ENCODE results near the gene RASA2. TPM values are rescaled to one million over a fixed set of nuclear protein-coding genes. Genes with fewer than 3 reads are reported as not detected.

Gene RASA2
- total and polyA plus RNA-seq, 9 of the 15 experiments (the other 6 are each of a cell fraction or from before 2014, with no cell fraction given) = 2.0 to 12.8 (median 9.5) TPM

- TF ChIP-seq ZNF75A (CRISPR knock-in tag; IDR thresholded peaks at IDR 0.05) (no peak), STAG1 (CRISPR knock-in tag; IDR thresholded peaks at IDR 0.05; ENCODE audit: borderline replicate concordance) (no peak), NCOA1 (IDR thresholded peaks at IDR 0.05; ENCODE audit: low read depth) (no peak), RAD21 (CRISPR knock-in tag; conservative IDR thresholded peaks at IDR 0.05 in 1 of 2, IDR thresholded peaks at IDR 0.05 in 1 of 2) (peak; percentile 57 to 74), ZBED1 (IDR thresholded peaks at IDR 0.05) (no peak), HDAC1 (IDR thresholded peaks at IDR 0.05) (no peak), PTBP1 (IDR thresholded peaks at IDR 0.05; ENCODE audit: low read depth, low read length) (no peak), U2AF2 (optimal IDR thresholded peaks at IDR 0.05; ENCODE audit: low read depth, low read length) (no peak), ZNF707 (CRISPR knock-in tag; conservative IDR thresholded peaks at IDR 0.05) (no peak), USF1 (CRISPR knock-in tag; IDR thresholded peaks at IDR 0.05) (no peak), SREBF1 (IDR thresholded peaks at IDR 0.05; ENCODE audit: borderline replicate concordance, low read depth, low read length) (no peak), HOMEZ (CRISPR knock-in tag; IDR thresholded peaks at IDR 0.05) (no peak), ATF7 (IDR thresholded peaks at IDR 0.05) (peak; percentile 29; the same call in 1 of the 2 replicates), TEAD1 (CRISPR knock-in tag; IDR thresholded peaks at IDR 0.05) (no peak), POLR3A (IDR thresholded peaks at IDR 0.05; ENCODE audit: borderline replicate concordance, extremely low read depth, insufficient read depth, insufficient read length) (no peak), ASH1L (IDR thresholded peaks at IDR 0.05; ENCODE audit: borderline replicate concordance, low read depth, partially characterized antibody) (no peak), ZFP1 (CRISPR knock-in tag; IDR thresholded peaks at IDR 0.05) (no peak), ZNF133 (CRISPR knock-in tag; IDR thresholded peaks at IDR 0.05) (no peak), ZFP36 (IDR thresholded peaks at IDR 0.05; ENCODE audit: low read depth, low read length, partially characterized antibody) (no peak), CBX8 (IDR thresholded peaks at IDR 0.05; ENCODE audit: borderline replicate concordance, extremely low read depth, low read depth, low read length, poor library complexity, severe bottlenecking) (no peak), PYGO2 (tag; IDR thresholded peaks at IDR 0.05) (no peak), ERF (CRISPR knock-in tag; IDR thresholded peaks at IDR 0.05) (no peak), FOSL1 (tag; conservative IDR thresholded peaks at IDR 0.05) (peak; percentile 94), KDM4B (IDR thresholded peaks at IDR 0.05; ENCODE audit: borderline replicate concordance in 2 of 2, low read depth in 1 of 2) (no peak), E2F5 (CRISPR knock-in tag; IDR thresholded peaks at IDR 0.05) (no peak)
These were observed 45.2 kb upstream of the RASA2 start (continued) for GRCh38 chr3:141441381-141442364.

Measured in K562 (cell line).